ENCODE data around the gene HEATR9. TPM values are rescaled to one million over a fixed set of nuclear protein-coding genes. Genes with fewer than 3 reads are reported as not detected.

Gene HEATR9
- total RNA-seq: not detected
- not detected for polyA plus RNA-seq
- long read RNA-seq, donor 1: 0 reads
- long read RNA-seq, donor 2: 0 reads
- long read RNA-seq, donor 3: 0 reads

GRCh38 chr17:35868737-35869136 is at the start of gene HEATR9:
HEATR9 (minus strand) TSS chr17:35868891; CDS start chr17:35868742, 149 bp downstream.
- Histone ChIP-seq H3K4me1 (peaks cover 0 to 22% (median 9%) of the 10 kb centered on the region in 9 donors), H3K27ac (no peak within 1 kb of the TSS), H3K36me3 (peaks cover 0 to 3% (median 0%) of the 10 kb centered on the region in 9 donors), H3K9me3 (no peaks in the 10 kb centered on the region), H3K27me3 (no peaks in the 10 kb centered on the region), H3K4me3 (no peak within 1 kb of the TSS)
- intact Hi-C loops (cut with DNase I): no loop called here
- no peak for DNase-seq
- no peak for TF ChIP-seq CTCF (IDR thresholded peaks at IDR 0.05)
- ATAC-seq: no peak
- WGBS, 2 donors: 88 to 92% methylated on average over 3 of the region's 3 CpGs

GRCh38 chr17:35917519-35918213 is 49.0 kb upstream of the HEATR9 start:
- no peaks in the 10 kb centered on the region for H3K36me3 ChIP-seq
- H3K27me3 ChIP-seq: peaks cover 0 to 2% (median 0%) of the 10 kb centered on the region in 7 donors
- 95 to 96% methylated on average over 29 of the region's 29 CpGs for WGBS, 2 donors
- no peak for DNase-seq
- H3K4me1 ChIP-seq: peaks cover 0 to 8% (median 0%) of the 10 kb centered on the region in 9 donors
- no peak for TF ChIP-seq CTCF (IDR thresholded peaks at IDR 0.05)
- no peak overlapping the region for H3K4me3 ChIP-seq
- no peak overlapping the region for H3K27ac ChIP-seq
- no peaks in the 10 kb centered on the region for H3K9me3 ChIP-seq
- no peak for ATAC-seq
- intact Hi-C loops (cut with DNase I): loop anchor here in 1 of 10 donors (5.0 kb wide), 1 partner anchor 1230 kb away; no protein-coding TSS in a partner anchor

GRCh38 chr17:35915153-35915964 is 46.7 kb upstream of the HEATR9 start:
- WGBS, 2 donors: 83 to 84% methylated on average over 3 of the region's 3 CpGs

More at GRCh38 chr17:35915153-35915964, 46.7 kb upstream of the HEATR9 start:
- Histone ChIP-seq H3K4me3 (no peak overlapping the region), H3K36me3 (no peaks in the 10 kb centered on the region), H3K27ac (no peak overlapping the region), H3K9me3 (no peaks in the 10 kb centered on the region), H3K4me1 (peaks cover 0 to 8% (median 0%) of the 10 kb centered on the region in 9 donors), H3K27me3 (no peaks in the 10 kb centered on the region)
- TF ChIP-seq CTCF (IDR thresholded peaks at IDR 0.05): no peak
- DNase-seq (no peak), ATAC-seq (no peak)
- intact Hi-C loops (cut with DNase I): loop anchor here in 1 of 10 donors (5.0 kb wide), 1 partner anchor 1228 kb away; no protein-coding TSS in a partner anchor
